Calu3 (cell line): ENCODE data around the gene MAJIN. TPM values are rescaled to one million over a fixed set of nuclear protein-coding genes. Genes with fewer than 3 reads are reported as not detected.

Experiments
- BruUV-seq: library from RNA; stranded (reverse); fragments of 400-500 nt; replicated peaks from 2 replicates; lab custom pipeline; 2021; lab: Mats Ljungman, UMichigan
- CTCF ChIA-PET: fragments of 300-600 bp; sonication (Branson Sonifier 250); formaldehyde crosslinking; loops from one replicate; lab custom pipeline; 2022; ENCODE audit warnings: antibody characterized with exemption; lab: Charles Lee
- DNase-seq: peaks from one replicate; pipeline ENCODE4 v3.0.0; 2022
- H3K27ac Mint-ChIP-seq: one replicate; pipeline ENCODE4 v1.8.0; 2022; ENCODE audit warnings: mixed read lengths; ENCODE audit not compliant: unreplicated experiment
- H3K27me3 Mint-ChIP-seq: one replicate; pipeline ENCODE4 v1.8.0; 2022; ENCODE audit warnings: mixed read lengths; ENCODE audit not compliant: unreplicated experiment
- H3K36me3 Mint-ChIP-seq: one replicate; pipeline ENCODE4 v1.8.0; 2022; ENCODE audit warnings: mild to moderate bottlenecking, moderate library complexity, mixed read lengths; ENCODE audit not compliant: insufficient read depth, unreplicated experiment
- H3K4me1 Mint-ChIP-seq: one replicate; pipeline ENCODE4 v1.8.0; 2022; ENCODE audit warnings: mild to moderate bottlenecking, low read depth, mixed read lengths; ENCODE audit not compliant: unreplicated experiment
- H3K4me3 Mint-ChIP-seq: one replicate; pipeline ENCODE4 v1.8.0; 2022; ENCODE audit warnings: mild to moderate bottlenecking, low read depth, moderate library complexity, mixed read lengths; ENCODE audit not compliant: unreplicated experiment
- H3K9me3 Mint-ChIP-seq: one replicate; pipeline ENCODE4 v1.8.0; 2022; ENCODE audit warnings: low read depth, mixed read lengths; ENCODE audit not compliant: unreplicated experiment
- intact Hi-C: fragments of 100-400 bp; cut with micrococcal nuclease; formaldehyde crosslinking; loops from one replicate; pipeline ENCODE4 v1.10.0; 2022; ENCODE audit not compliant: unreplicated experiment
- total RNA-seq: library from RNA; stranded (reverse); gene quantifications from 2 replicates; pipeline ENCODE4 v1.2.3, GENCODE V29; 2022
- TF ChIP-seq, protein P1 (sequence below): fragments of 200-600 bp; IDR thresholded peaks from one replicate; pipeline ENCODE4 v1.8.0; 2022; ENCODE audit warnings: antibody characterized with exemption; ENCODE audit not compliant: unreplicated experiment

The MAJIN gene
- total RNA-seq, 1 experiment from 2014 or later = not detected

DNA sequence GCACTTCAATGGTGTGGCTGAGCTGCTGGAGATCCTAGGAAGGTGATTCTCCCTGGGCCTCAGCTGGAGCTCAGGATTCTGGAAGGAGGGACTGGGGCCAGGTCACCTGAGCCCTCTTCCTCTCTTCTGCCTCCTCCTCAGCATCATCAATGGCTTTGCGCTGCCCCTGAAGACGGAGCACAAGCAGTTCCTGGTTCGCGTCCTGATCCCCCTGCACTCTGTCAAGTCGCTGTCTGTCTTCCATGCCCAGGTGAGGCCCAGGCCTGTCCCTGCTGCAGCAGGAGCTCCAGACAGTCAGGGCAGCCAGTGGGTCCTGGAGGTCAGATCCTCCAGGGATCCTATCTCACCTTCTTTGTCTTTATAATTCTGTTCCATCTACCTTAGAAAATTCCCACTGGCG lies 41.6 kb downstream of the MAJIN start:
- CTCF ChIA-PET = no interaction called here
- Mint-ChIP-seq H3K4me3 (no peak overlapping the region), H3K27ac (no peak overlapping the region), H3K4me1 (no peaks in the 10 kb centered on the region), H3K9me3 (no peaks in the 10 kb centered on the region), H3K27me3 (no peaks in the 10 kb centered on the region), H3K36me3 (peaks cover 5% of the 10 kb centered on the region)
- no TSS peak for BruUV-seq
- intact Hi-C loops = no loop called here
- TF ChIP-seq, protein P1, sequence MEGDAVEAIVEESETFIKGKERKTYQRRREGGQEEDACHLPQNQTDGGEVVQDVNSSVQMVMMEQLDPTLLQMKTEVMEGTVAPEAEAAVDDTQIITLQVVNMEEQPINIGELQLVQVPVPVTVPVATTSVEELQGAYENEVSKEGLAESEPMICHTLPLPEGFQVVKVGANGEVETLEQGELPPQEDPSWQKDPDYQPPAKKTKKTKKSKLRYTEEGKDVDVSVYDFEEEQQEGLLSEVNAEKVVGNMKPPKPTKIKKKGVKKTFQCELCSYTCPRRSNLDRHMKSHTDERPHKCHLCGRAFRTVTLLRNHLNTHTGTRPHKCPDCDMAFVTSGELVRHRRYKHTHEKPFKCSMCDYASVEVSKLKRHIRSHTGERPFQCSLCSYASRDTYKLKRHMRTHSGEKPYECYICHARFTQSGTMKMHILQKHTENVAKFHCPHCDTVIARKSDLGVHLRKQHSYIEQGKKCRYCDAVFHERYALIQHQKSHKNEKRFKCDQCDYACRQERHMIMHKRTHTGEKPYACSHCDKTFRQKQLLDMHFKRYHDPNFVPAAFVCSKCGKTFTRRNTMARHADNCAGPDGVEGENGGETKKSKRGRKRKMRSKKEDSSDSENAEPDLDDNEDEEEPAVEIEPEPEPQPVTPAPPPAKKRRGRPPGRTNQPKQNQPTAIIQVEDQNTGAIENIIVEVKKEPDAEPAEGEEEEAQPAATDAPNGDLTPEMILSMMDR = no peak
- DNase-seq = no peak

DNA sequence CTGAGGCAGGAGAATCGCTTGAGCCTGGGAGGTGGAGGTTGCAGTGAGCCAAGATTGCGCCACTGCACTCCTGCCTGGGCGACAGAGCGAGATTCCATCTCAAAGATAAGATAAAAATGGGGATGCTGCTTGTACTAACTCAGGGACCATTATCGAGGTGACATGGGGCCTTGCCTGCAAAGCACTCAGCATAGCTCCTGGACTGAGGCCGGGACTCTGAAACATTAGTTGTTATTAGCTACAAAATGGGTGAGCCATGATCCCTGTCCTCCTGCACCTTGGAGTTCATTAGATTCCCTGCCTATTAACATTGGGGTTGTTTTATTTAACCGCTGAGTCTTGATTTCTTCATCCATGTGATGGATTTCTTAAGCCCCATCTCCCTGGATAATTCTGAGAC lies 42.3 kb downstream of the MAJIN start:
- Mint-ChIP-seq H3K36me3 (peaks cover 12% of the 10 kb centered on the region), H3K4me1 (peaks cover under 1% of the 10 kb centered on the region), H3K27me3 (no peaks in the 10 kb centered on the region), H3K27ac (no peak overlapping the region), H3K4me3 (no peak overlapping the region), H3K9me3 (no peaks in the 10 kb centered on the region)
- BruUV-seq = no TSS peak
- CTCF ChIA-PET = no interaction called here
- TF ChIP-seq, protein P1 = no peak
- DNase-seq = no peak
- intact Hi-C loops = no loop called here

DNA sequence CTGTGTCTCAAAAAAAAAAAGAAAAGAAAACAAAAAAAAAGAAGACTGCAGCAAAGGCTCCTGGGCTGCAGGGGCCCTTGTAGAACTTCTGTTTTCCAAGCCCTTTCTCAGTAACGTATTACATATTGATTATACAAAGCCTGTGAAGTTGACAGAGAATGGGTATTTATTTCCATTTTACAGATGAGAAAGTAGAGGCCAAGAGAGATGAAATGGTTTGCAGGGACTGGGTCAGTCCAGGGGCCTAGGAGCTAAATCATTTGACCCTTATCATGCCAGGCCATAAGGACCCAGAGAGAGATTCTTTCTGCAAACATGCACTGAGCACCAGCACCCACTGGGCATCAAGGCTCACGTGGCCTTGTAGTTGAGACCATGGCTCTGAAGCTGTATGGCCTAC lies 43.0 kb downstream of the MAJIN start:
- Mint-ChIP-seq H3K27me3 (no peaks in the 10 kb centered on the region), H3K4me1 (peaks cover 7% of the 10 kb centered on the region), H3K4me3 (no peak overlapping the region), H3K36me3 (peaks cover 18% of the 10 kb centered on the region), H3K9me3 (no peaks in the 10 kb centered on the region), H3K27ac (no peak overlapping the region)
- DNase-seq = no peak
- CTCF ChIA-PET = interaction anchor here (0.8 kb wide), 1 partner anchor 31 kb away, joined by 3 read pairs; no protein-coding TSS in a partner anchor
- no TSS peak for BruUV-seq
- TF ChIP-seq, protein P1 = no peak
- intact Hi-C loops = no loop called here

DNA sequence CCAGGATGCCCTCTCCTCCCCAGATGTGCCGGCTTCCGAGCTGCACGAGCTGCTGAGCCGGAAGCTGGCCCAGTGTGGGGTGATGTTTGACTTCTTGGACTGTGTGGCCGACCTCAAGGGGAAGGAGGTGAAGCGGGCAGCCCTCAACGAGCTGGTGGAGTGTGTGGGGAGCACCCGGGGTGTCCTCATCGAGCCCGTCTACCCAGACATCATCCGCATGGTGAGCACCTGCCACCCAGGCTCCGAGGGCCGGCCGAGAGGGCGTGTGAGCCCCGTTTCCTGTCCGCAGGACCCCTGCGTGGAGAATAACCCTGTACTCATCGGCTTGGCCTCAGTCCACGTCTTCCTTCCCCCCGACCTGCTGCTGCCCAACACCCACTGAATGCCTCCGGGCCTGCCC lies 45.2 kb downstream of the MAJIN start:
- H3K9me3 Mint-ChIP-seq = no peaks in the 10 kb centered on the region
- TF ChIP-seq, protein P1 = no peak
- peaks cover 20% of the 10 kb centered on the region for H3K36me3 Mint-ChIP-seq
- CTCF ChIA-PET = interaction anchor here (0.6 kb wide), 1 partner anchor 66 kb away, joined by 3 read pairs; no protein-coding TSS in a partner anchor
- no peak for DNase-seq
- BruUV-seq = no TSS peak
- H3K4me1 Mint-ChIP-seq = peaks cover 8% of the 10 kb centered on the region
- H3K27ac Mint-ChIP-seq = no peak overlapping the region
- H3K4me3 Mint-ChIP-seq = no peak overlapping the region
- H3K27me3 Mint-ChIP-seq = no peaks in the 10 kb centered on the region
- intact Hi-C loops = no loop called here
